Colonic mucosa (tissue), 4 donors: ENCODE measurements around the gene HSPA1L. TPM values are rescaled to one million over a fixed set of nuclear protein-coding genes. Genes with fewer than 3 reads are reported as not detected.

ENCODE experiments used
- DNase-seq: peaks from one replicate; pipeline ENCODE4 v3.0.0-alpha.2; 2020
- H3K27ac ChIP-seq: fragments of 200-600 bp; one replicate; pipeline ENCODE4 v1.8.0; 2021
- H3K27me3 ChIP-seq: fragments of 200-600 bp; one replicate; pipeline ENCODE4 v1.8.0; 2021
- H3K36me3 ChIP-seq: fragments of 200-600 bp; one replicate; pipeline ENCODE4 v1.8.0; 2021
- H3K4me1 ChIP-seq: fragments of 200-600 bp; one replicate; pipeline ENCODE4 v1.8.0; 2021; ENCODE audit warnings: mild to moderate bottlenecking
- H3K4me3 ChIP-seq: fragments of 200-600 bp; one replicate; pipeline ENCODE4 v1.8.0; 2021
- H3K9ac ChIP-seq, 2 donors: one replicate each; pipeline ENCODE4 v1.7.0; 2013; ENCODE audit warnings: control low read depth in 2 of 2, low read depth in 2 of 2, low read length in 2 of 2
- H3K9me3 ChIP-seq: fragments of 200-600 bp; one replicate; pipeline ENCODE4 v1.8.0; 2021
- intact Hi-C: fragments of 100-400 bp; cut with DNase I; formaldehyde crosslinking; loops from one replicate; pipeline ENCODE4 v1.14.1; 2022
- total RNA-seq, 2 donors: library from RNA; stranded (reverse); fragmentation: NEBNext Ultra II Directional in 1 of 2; extraction: Animal tissue kit (Norgen Biotek cat#: 25700) in 1 of 2; gene quantifications; one replicate each; pipeline ENCODE4 v1.2.1, GENCODE V29; 2021
- TF ChIP-seq, protein P1 (sequence below): fragments of 200-600 bp; IDR thresholded peaks from one replicate; pipeline ENCODE4 v1.8.0; 2022; ENCODE audit warnings: antibody characterized with exemption, mild to moderate bottlenecking
- donor health status: healthy.
- donor health status: DM: no; HTN: no; CAD: no.
- donor health status: DM: no; HTN: no; CAD: no.

Gene HSPA1L
- total RNA-seq, 2 donors from 2014 or later = 0.98 to 1.4 TPM

DNA sequence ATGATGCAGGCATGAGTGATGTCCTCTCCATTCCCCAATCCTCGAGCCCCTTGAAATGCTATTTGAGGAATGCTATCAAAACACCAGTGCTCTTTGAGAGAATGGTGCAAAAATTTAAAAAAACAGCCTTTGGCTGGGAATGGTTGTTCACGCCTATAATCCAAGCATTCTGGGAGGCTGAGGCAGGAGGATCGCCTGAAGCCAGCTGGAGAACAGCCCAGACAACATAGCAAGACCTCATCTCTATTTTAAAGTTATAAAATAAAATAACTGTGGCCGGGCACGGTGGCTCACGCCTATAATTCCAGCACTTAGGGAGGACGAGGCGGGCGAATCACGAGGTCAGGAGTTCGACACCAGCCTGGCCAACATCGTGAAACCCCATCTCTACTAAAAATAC lies 15.3 kb downstream of the HSPA1L start:
- peaks cover 5% of the 10 kb centered on the region for H3K4me1 ChIP-seq
- no peak overlapping the region for H3K9ac ChIP-seq
- intact Hi-C loops = no loop called here
- TF ChIP-seq, protein P1, sequence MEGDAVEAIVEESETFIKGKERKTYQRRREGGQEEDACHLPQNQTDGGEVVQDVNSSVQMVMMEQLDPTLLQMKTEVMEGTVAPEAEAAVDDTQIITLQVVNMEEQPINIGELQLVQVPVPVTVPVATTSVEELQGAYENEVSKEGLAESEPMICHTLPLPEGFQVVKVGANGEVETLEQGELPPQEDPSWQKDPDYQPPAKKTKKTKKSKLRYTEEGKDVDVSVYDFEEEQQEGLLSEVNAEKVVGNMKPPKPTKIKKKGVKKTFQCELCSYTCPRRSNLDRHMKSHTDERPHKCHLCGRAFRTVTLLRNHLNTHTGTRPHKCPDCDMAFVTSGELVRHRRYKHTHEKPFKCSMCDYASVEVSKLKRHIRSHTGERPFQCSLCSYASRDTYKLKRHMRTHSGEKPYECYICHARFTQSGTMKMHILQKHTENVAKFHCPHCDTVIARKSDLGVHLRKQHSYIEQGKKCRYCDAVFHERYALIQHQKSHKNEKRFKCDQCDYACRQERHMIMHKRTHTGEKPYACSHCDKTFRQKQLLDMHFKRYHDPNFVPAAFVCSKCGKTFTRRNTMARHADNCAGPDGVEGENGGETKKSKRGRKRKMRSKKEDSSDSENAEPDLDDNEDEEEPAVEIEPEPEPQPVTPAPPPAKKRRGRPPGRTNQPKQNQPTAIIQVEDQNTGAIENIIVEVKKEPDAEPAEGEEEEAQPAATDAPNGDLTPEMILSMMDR = no peak
- no peaks in the 10 kb centered on the region for H3K27me3 ChIP-seq
- no peaks in the 10 kb centered on the region for H3K36me3 ChIP-seq
- H3K4me3 ChIP-seq = no peak overlapping the region
- no peak overlapping the region for H3K27ac ChIP-seq
- DNase-seq = no peak
- no peaks in the 10 kb centered on the region for H3K9me3 ChIP-seq

DNA sequence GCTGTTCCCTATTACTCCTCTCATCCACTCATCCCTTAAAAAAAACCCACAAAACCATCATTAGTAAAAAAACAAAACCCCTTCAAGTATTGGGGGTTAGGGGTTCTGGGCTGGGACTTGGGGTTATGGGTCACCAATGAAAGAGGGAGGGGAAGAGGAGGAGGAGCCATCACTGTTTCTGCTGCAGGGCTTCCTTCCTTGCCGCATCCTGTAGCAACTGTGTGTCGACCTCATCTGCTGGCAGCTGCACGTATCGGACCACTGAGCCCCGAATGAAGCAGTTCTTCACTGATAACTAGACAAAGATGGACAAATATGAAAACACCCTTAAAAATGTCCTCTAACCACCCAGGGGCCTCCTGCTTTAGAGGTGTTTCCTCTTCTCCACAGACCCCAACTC lies 17.5 kb downstream of the HSPA1L start:
- no peaks in the 10 kb centered on the region for H3K9me3 ChIP-seq
- H3K36me3 ChIP-seq = no peaks in the 10 kb centered on the region
- H3K27me3 ChIP-seq = no peaks in the 10 kb centered on the region
- H3K4me1 ChIP-seq = peaks cover 5% of the 10 kb centered on the region
- no peak overlapping the region for H3K27ac ChIP-seq
- intact Hi-C loops = no loop called here
- DNase-seq = no peak
- no peak overlapping the region for H3K4me3 ChIP-seq
- H3K9ac ChIP-seq = no peak overlapping the region
- TF ChIP-seq, protein P1 = no peak

DNA sequence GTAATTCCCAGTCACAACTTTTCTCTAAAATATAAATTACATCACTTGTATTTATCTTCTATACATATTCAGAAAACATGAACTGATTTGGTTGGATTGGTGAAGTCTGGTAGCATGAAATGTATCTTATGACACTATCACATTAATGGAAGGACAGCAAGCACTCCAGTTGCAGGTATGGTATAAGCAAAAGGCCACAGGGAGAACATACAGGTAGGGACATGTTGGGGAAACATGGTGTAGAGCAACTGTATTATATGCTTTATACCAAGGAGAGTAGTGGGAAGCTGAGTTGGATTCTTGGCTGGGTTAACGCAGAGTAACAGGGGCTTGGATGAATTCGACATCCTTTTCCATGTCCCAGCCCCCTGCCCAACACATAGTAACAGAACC lies 18.1 kb downstream of the HSPA1L start:
- peak overlapping the region; percentile 93 for H3K27ac ChIP-seq
- intact Hi-C loops = no loop called here
- H3K9ac ChIP-seq = no peak overlapping the region
- no peaks in the 10 kb centered on the region for H3K9me3 ChIP-seq
- H3K27me3 ChIP-seq = no peaks in the 10 kb centered on the region
- H3K36me3 ChIP-seq = no peaks in the 10 kb centered on the region
- peaks cover 5% of the 10 kb centered on the region for H3K4me1 ChIP-seq
- TF ChIP-seq, protein P1 = no peak
- H3K4me3 ChIP-seq = no peak overlapping the region
- DNase-seq = no peak

DNA sequence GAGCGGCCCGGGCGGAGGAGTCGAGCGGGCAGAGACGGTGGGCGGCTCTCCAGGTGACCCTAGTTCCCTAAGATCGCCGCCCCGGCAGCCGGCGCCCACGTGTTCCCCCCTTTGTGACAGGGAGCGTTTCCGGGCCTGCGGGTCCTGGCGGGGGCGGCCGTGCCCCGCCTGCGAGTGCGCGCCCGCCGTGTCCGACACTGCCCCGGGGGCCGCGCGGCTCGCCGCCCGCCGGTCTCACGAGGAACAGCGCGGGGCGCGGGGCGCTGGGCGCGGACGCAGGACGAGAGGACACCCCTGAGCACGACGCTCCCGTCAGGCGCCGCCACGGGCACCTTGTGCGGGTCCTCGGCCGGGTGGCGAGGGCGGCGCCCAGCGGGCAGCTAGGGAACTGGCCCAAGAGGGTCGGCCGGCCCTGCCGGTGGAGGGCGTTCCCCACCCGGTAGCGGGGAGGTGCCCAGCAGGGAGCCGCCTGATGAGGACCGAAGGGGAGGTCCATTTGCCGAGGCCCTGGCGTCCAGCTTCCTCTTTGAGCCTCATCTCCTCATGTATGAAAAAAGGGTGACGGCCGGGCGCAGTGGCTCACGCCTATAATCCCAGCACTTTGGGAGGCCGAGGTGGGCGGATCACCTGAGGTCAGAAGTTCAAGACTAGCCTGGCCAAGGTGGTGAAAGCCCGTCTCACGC lies 19.3 kb downstream of the HSPA1L start, which contains the start of gene VARS1:
VARS1 (minus strand) TSS at position 137 of the 683 bp plus-strand sequence. CDS start 535 bp downstream, outside the sequence.
- intact Hi-C loops = no loop called here
- TF ChIP-seq, protein P1 = peak; percentile 70
- peaks cover 5% of the 10 kb centered on the region for H3K4me1 ChIP-seq
- peak within 1 kb of the TSS; percentile 93 for H3K27ac ChIP-seq
- peak within 1 kb of the TSS; percentile 99 for H3K4me3 ChIP-seq
- DNase-seq = peak; percentile 94
- peak within 1 kb of the TSS; percentile 92 to 98 for H3K9ac ChIP-seq
- H3K36me3 ChIP-seq = no peaks in the 10 kb centered on the region
- no peaks in the 10 kb centered on the region for H3K9me3 ChIP-seq
- H3K27me3 ChIP-seq = no peaks in the 10 kb centered on the region

DNA sequence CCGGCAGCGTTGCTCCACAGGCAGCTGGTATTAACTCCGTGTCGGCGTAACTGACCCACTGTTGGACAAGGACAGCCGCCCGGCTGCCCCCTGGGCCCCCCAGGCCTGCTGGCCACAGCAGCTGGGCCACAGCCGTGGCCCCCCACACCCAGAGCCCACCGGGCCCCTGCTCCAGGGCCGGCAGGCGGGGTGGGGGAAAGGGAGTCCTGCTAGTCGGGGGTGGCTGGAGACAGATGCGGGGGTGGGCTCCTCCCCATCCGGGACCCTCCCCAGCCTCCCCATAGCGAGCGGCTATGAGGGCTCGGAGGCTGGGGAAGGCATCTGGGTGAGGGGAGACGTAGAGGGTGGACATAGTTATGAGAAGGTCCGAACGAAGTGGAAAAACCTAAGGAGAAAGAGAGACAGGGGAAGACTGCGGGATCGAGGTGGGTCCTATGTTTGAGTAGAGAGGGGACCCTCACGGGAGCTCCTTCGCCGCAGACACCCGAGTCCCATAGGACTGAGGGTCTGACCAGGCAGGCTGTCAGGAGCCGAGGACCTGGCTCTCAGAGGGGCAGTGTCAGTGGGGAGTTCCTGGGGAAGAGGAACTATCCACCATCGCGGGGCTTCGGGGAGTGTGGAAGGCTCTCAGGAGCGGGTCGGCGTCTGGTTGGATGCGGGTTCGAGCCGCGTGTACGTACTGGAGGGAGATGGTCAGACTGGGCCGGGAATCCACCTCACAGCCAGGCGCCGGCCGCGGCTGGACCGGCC lies 20.0 kb downstream of the HSPA1L start:
- intact Hi-C loops = no loop called here
- TF ChIP-seq, protein P1 = no peak
- no peaks in the 10 kb centered on the region for H3K27me3 ChIP-seq

More for the DNA sequence above, 20.0 kb downstream of the HSPA1L start:
- DNase-seq = no peak
- Histone ChIP-seq H3K36me3 (no peaks in the 10 kb centered on the region), H3K9ac (peak overlapping the region; percentile 92 to 98), H3K27ac (peak overlapping the region; percentile 93), H3K4me3 (peak overlapping the region; percentile 99), H3K4me1 (peaks cover 5% of the 10 kb centered on the region), H3K9me3 (no peaks in the 10 kb centered on the region)
